Calu3 (cell line): ENCODE data around the gene NEDD4L. TPM values are rescaled to one million over a fixed set of nuclear protein-coding genes. Genes with fewer than 3 reads are reported as not detected.
A peak's percentile ranks its signal among the peaks of the same experiment; 100 is the strongest.
"Not testable (repeated sequence)": the region's sequence is repeated elsewhere in the genome, so short reads cannot be mapped to it uniquely, and the experiment has no call there.

Experiments
- BruUV-seq: library from RNA; stranded (reverse); fragments of 400-500 nt; replicated peaks from 2 replicates; lab custom pipeline; 2021; lab: Mats Ljungman, UMichigan
- CTCF ChIA-PET: fragments of 300-600 bp; sonication (Branson Sonifier 250); formaldehyde crosslinking; loops from one replicate; lab custom pipeline; 2022; ENCODE audit warnings: antibody characterized with exemption; lab: Charles Lee
- DNase-seq: peaks from one replicate; pipeline ENCODE4 v3.0.0; 2022
- H3K27ac Mint-ChIP-seq: one replicate; pipeline ENCODE4 v1.8.0; 2022; ENCODE audit warnings: mixed read lengths; ENCODE audit not compliant: unreplicated experiment
- H3K27me3 Mint-ChIP-seq: one replicate; pipeline ENCODE4 v1.8.0; 2022; ENCODE audit warnings: mixed read lengths; ENCODE audit not compliant: unreplicated experiment
- H3K36me3 Mint-ChIP-seq: one replicate; pipeline ENCODE4 v1.8.0; 2022; ENCODE audit warnings: mild to moderate bottlenecking, moderate library complexity, mixed read lengths; ENCODE audit not compliant: insufficient read depth, unreplicated experiment
- H3K4me1 Mint-ChIP-seq: one replicate; pipeline ENCODE4 v1.8.0; 2022; ENCODE audit warnings: mild to moderate bottlenecking, low read depth, mixed read lengths; ENCODE audit not compliant: unreplicated experiment
- H3K4me3 Mint-ChIP-seq: one replicate; pipeline ENCODE4 v1.8.0; 2022; ENCODE audit warnings: mild to moderate bottlenecking, low read depth, moderate library complexity, mixed read lengths; ENCODE audit not compliant: unreplicated experiment
- H3K9me3 Mint-ChIP-seq: one replicate; pipeline ENCODE4 v1.8.0; 2022; ENCODE audit warnings: low read depth, mixed read lengths; ENCODE audit not compliant: unreplicated experiment
- CTCF ChIP-seq: fragments of 200-600 bp; IDR thresholded peaks from one replicate; pipeline ENCODE4 v1.8.0; 2022; ENCODE audit warnings: antibody characterized with exemption; ENCODE audit not compliant: unreplicated experiment
- intact Hi-C: fragments of 100-400 bp; cut with micrococcal nuclease; formaldehyde crosslinking; loops from one replicate; pipeline ENCODE4 v1.10.0; 2022; ENCODE audit not compliant: unreplicated experiment
- total RNA-seq: library from RNA; stranded (reverse); gene quantifications from 2 replicates; pipeline ENCODE4 v1.2.3, GENCODE V29; 2022

NEDD4L gene
- total RNA-seq, 1 experiment from 2014 or later: 213 TPM

GRCh38 chr18:58275176-58275575 is 231.2 kb downstream of the NEDD4L start:
- CTCF ChIA-PET: no interaction called here
- Mint-ChIP-seq H3K27me3 (no peaks in the 10 kb centered on the region), H3K27ac (no peak overlapping the region), H3K9me3 (no peaks in the 10 kb centered on the region), H3K4me1 (peaks cover 74% of the 10 kb centered on the region), H3K4me3 (no peak overlapping the region), H3K36me3 (peaks cover 20% of the 10 kb centered on the region)
- intact Hi-C loops: no loop called here
- no TSS peak for BruUV-seq
- no peak for DNase-seq
- TF ChIP-seq CTCF: no peak

GRCh38 chr18:58276789-58277739 is 233.0 kb downstream of the NEDD4L start:
- intact Hi-C loops: no loop called here
- no TSS peak for BruUV-seq
- Mint-ChIP-seq H3K4me1 (peaks cover 68% of the 10 kb centered on the region), H3K27ac (no peak overlapping the region), H3K27me3 (no peaks in the 10 kb centered on the region), H3K4me3 (peak overlapping the region; percentile 27), H3K36me3 (peaks cover 16% of the 10 kb centered on the region), H3K9me3 (no peaks in the 10 kb centered on the region)
- no peak for TF ChIP-seq CTCF
- no peak for DNase-seq
- CTCF ChIA-PET: interaction anchor here (1.4 kb wide), 1 partner anchor 9 kb away, joined by 4 read pairs; no protein-coding TSS in a partner anchor

- TF ChIP-seq CTCF: no peak
- no peak for DNase-seq
- no peaks in the 10 kb centered on the region for H3K9me3 Mint-ChIP-seq
- CTCF ChIA-PET: no interaction called here
- H3K4me1 Mint-ChIP-seq: peaks cover 63% of the 10 kb centered on the region
- intact Hi-C loops: no loop called here
- no peak overlapping the region for H3K4me3 Mint-ChIP-seq
- H3K27me3 Mint-ChIP-seq: no peaks in the 10 kb centered on the region
- BruUV-seq: no TSS peak
- peak overlapping the region; percentile 24 for H3K27ac Mint-ChIP-seq
- peaks cover 16% of the 10 kb centered on the region for H3K36me3 Mint-ChIP-seq
These were observed 235.6 kb downstream of the NEDD4L start for GRCh38 chr18:58279504-58280175.

- peaks cover 16% of the 10 kb centered on the region for H3K36me3 Mint-ChIP-seq
- TF ChIP-seq CTCF: no peak
- H3K4me1 Mint-ChIP-seq: peaks cover 68% of the 10 kb centered on the region
- intact Hi-C loops: no loop called here
- DNase-seq: no peak
- no peaks in the 10 kb centered on the region for H3K27me3 Mint-ChIP-seq
- CTCF ChIA-PET: no interaction called here
- H3K9me3 Mint-ChIP-seq: no peaks in the 10 kb centered on the region
- H3K27ac Mint-ChIP-seq: peak overlapping the region; percentile 2
- BruUV-seq: no TSS peak
- H3K4me3 Mint-ChIP-seq: no peak overlapping the region
These were observed 236.2 kb downstream of the NEDD4L start for GRCh38 chr18:58280191-58280590.

GRCh38 chr18:58282872-58283271 is 238.8 kb downstream of the NEDD4L start:
- H3K9me3 Mint-ChIP-seq, H3K27ac Mint-ChIP-seq, BruUV-seq, intact Hi-C loops, H3K27me3 Mint-ChIP-seq, DNase-seq, CTCF ChIA-PET, H3K4me3 Mint-ChIP-seq: not testable (repeated sequence)
- peaks cover 26% of the 10 kb centered on the region for H3K36me3 Mint-ChIP-seq
- H3K4me1 Mint-ChIP-seq: peaks cover 84% of the 10 kb centered on the region
